Muscle layer of duodenum (tissue), 2 donors: ENCODE results near the gene KIF17.
A peak's percentile ranks its signal among the peaks of the same experiment; 100 is the strongest.

Experiments used
- H3K27ac ChIP-seq: one replicate; pipeline ENCODE4 v1.7.0; 2013; ENCODE audit warnings: mild to moderate bottlenecking, low read length
- H3K27me3 ChIP-seq: one replicate; pipeline ENCODE4 v1.7.0; 2013; ENCODE audit warnings: low read depth, mild to moderate bottlenecking, control low read depth, low read length
- H3K36me3 ChIP-seq, 2 donors: one replicate each; pipeline ENCODE4 v1.7.0; 2013; ENCODE audit warnings: low read length in 2 of 2, control low read depth in 1 of 2, mild to moderate bottlenecking in 1 of 2; ENCODE audit not compliant: insufficient read depth in 2 of 2, control insufficient read depth in 1 of 2
- H3K4me1 ChIP-seq, 2 donors: one replicate each; pipeline ENCODE4 v1.7.0; 2013; ENCODE audit warnings: low read length in 2 of 2, mild to moderate bottlenecking in 2 of 2, control low read depth in 1 of 2, moderate library complexity in 1 of 2; ENCODE audit not compliant: insufficient read depth in 2 of 2, control insufficient read depth in 1 of 2
- H3K4me3 ChIP-seq, 2 donors: one replicate each; pipeline ENCODE4 v1.7.0; 2013; ENCODE audit warnings: low read length in 2 of 2, low read depth in 1 of 2, mild to moderate bottlenecking in 1 of 2
- H3K9me3 ChIP-seq, 2 donors: one replicate each; pipeline ENCODE4 v1.7.0; 2013; ENCODE audit warnings: low read length in 2 of 2, control low read depth in 1 of 2, mild to moderate bottlenecking in 1 of 2; ENCODE audit not compliant: control insufficient read depth in 1 of 2
- donor health status: healthy.

The KIF17 gene

DNA sequence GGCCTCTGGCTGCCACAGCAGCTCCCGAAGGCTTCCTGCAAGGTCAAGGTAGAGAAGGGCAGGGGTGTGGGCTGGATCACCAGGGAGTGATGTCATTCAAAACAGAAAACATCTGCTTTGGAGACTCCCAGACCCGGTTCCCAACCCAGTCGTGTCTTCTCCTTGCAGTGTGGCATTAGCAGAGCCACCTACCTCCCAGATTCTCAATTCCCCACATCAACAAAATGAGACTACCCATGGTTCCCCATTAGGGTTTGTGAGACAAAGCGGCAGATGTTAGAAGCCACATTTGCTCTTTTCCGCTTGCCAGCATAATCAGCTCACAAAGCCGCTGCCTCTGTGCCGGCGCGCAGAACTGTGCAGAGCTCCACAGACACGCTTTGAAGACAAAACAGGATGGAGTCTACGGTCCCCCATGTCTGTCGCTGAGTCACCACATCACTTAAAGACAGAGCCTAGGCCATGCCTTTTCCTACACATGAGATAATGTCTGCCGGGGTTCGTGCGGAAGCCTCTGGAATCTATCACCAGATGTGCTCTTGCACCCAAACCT, 12.5 kb downstream of the KIF17 start:
- Histone ChIP-seq H3K27ac (no peak overlapping the region), H3K4me3 (no peak overlapping the region), H3K4me1 (no peaks in the 10 kb centered on the region), H3K27me3 (peaks cover 2% of the 10 kb centered on the region), H3K36me3 (no peaks in the 10 kb centered on the region), H3K9me3 (no peaks in the 10 kb centered on the region)

DNA sequence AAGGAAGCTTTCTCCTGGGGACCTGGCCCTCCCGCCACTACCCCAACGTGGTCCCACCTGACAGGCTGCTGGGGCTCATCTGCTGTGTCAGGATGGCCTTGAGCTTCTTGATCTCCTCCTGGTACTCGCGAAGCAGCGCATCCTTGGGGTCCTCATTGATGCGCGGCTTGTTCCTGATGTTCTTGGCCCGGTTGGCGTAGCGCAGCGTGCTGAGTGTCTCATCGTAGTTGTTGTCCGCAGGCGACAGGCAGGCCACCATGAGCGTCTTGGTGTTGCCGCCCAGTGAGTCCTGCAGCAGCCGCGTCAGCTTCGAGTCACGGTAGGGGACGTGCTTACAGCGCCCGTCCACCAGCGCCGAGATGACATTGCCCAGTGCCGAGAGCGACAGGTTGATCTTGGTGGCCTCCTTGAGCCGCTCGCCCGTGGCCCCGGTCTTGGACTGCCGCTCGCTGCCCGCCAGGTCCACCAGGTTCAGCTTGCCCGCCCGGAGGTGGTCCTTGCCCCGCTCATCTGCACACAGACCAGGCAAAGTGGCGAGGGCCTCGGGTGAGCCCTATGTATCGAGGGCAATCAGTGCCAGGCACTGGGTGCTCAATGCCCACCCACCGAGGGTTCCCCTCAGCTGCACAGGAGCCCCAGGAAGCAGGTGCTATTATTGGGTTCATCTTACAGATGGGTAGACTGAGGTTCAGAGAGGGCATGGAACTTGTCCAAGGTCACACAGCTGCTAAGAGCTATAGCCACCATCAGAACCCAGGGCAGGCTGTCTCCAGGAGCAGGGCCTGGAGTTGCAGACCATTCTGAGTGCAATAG, 13.2 kb downstream of the KIF17 start:
- Histone ChIP-seq H3K4me3 (no peak overlapping the region), H3K4me1 (no peaks in the 10 kb centered on the region), H3K36me3 (no peaks in the 10 kb centered on the region), H3K27me3 (no peaks in the 10 kb centered on the region), H3K27ac (no peak overlapping the region), H3K9me3 (no peaks in the 10 kb centered on the region)

DNA sequence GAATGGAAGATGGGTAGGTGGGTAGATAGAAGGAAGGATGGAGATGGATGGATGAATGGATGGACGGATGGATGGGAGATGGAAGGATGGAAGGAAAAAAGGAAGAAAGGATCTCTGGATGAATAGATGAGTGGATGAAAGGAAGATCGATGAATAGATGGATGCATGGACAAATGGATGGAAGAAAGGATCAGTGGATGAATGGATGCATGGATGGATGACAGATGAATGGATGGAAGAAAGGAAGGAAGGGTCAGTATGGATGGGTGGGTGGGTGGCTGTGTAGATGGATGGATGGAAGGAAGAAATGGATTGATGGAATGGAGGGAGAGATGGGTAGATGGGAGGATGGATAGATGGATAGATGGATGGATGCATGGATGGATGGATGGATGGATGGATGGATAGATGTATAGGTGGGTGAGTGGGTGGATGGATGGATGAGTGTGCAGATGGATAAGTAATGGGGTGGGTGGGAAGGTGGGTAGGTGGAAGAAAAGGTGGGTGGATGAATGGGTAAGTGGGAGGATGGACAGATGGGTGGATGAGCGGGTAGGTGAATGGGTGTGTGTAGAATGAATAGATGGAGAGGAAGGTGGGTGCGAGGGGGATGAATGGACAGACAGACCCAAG, 14.6 kb downstream of the KIF17 start:
- H3K4me1 ChIP-seq = peaks cover 0 to 3% of the 10 kb centered on the region in 2 donors
- no peaks in the 10 kb centered on the region for H3K9me3 ChIP-seq
- no peaks in the 10 kb centered on the region for H3K27me3 ChIP-seq
- H3K36me3 ChIP-seq = no peaks in the 10 kb centered on the region
- no peak overlapping the region for H3K4me3 ChIP-seq
- H3K27ac ChIP-seq = no peak overlapping the region

DNA sequence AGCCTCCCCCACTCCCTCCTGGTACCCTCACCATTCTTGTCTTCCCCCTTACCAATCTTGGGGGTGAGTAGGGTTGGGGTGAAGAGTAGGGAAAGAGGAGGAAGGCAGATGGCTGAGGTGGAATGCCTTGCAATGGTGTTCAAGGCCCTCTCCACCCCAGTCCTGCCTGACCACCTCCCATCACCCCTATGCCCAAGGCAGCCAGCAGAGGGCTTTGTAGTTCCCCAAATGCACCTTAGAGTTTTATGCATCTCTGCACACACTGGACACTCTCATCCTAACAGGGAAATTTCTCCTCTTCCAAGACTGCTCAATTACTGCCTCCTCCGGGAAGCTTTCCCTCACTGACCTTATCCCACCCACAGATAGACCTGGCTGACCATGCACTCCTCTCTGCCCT, 15.4 kb downstream of the KIF17 start:
- Histone ChIP-seq H3K27ac (no peak overlapping the region), H3K9me3 (no peaks in the 10 kb centered on the region), H3K36me3 (no peaks in the 10 kb centered on the region), H3K4me1 (peaks cover 0 to 8% of the 10 kb centered on the region in 2 donors), H3K27me3 (no peaks in the 10 kb centered on the region), H3K4me3 (no peak overlapping the region)

DNA sequence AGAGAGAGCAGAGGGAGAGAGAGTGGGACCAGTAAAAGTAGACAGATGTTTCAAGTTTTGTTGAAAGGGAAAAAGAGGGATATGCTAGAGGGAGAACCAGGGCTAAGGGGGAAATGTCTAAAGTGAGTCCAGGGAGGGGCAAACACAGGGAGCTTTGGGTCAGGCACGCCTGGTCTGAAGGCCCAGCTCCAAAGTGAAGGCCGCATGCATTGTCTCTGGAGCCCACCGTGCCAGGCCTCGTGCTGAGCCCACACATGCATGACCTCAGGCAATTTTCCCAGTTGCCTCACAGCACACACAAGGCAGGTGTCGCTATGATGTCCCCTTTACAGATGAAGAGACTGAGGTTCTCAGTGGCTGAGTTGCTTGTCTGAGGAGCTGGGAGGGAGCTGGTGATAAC, 16.0 kb downstream of the KIF17 start:
- Histone ChIP-seq H3K36me3 (no peaks in the 10 kb centered on the region), H3K27ac (no peak overlapping the region), H3K4me1 (peaks cover 0 to 9% of the 10 kb centered on the region in 2 donors), H3K9me3 (no peaks in the 10 kb centered on the region), H3K27me3 (no peaks in the 10 kb centered on the region), H3K4me3 (no peak overlapping the region)

DNA sequence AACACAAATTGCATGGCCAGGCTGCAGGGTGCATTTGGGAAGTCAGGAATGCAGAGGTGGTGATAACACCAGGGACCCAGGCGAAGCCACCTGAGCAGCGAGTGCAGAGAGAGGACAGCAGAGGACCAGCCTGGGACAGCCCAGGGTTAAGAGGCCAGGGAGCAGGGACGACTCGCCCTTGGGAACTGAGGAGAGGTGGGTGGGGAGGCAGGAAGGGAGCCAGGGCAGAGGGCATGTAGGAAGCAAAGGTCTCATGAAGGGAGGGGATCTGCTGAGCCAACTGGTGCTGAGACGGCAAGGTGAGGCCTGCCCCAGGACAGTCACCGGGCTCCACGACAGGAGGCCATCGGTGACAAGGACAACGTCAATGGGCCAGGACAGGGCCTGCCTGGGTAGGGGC, 16.4 kb downstream of the KIF17 start:
- H3K4me3 ChIP-seq = no peak overlapping the region
- no peaks in the 10 kb centered on the region for H3K9me3 ChIP-seq
- H3K36me3 ChIP-seq = no peaks in the 10 kb centered on the region
- H3K4me1 ChIP-seq = peaks cover 0 to 9% of the 10 kb centered on the region in 2 donors
- no peaks in the 10 kb centered on the region for H3K27me3 ChIP-seq
- H3K27ac ChIP-seq = no peak overlapping the region

DNA sequence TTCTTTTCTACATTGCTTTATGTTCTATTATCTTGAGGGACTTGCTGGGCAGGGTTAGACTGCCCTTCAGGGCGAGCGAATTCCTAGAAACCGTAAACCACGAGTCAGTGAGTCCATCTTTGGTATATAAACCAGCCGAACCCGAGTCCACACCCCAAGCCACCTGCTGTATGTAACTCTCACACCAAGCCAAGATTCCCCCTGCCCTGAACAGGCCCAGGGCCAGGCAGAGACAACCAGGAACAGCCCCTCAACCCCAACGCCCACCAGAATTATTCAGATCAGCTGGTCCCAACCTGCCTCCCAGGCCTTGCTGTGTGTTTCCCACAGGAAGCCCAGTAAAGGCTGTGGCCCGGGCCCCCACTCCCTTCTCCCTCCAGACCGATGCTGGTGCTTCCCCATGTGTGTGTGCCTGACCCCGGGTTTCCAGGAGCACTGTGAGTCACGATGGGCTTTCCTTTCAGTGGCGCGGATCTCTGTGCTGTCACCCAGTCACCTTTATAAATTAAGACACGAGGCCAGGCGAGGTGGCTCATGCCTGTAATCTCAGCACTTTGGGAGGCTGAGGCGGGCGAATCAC, 17.1 kb downstream of the KIF17 start:
- Histone ChIP-seq H3K27me3 (no peaks in the 10 kb centered on the region), H3K9me3 (no peaks in the 10 kb centered on the region), H3K4me1 (peaks cover 0 to 12% of the 10 kb centered on the region in 2 donors), H3K36me3 (no peaks in the 10 kb centered on the region), H3K4me3 (no peak overlapping the region), H3K27ac (no peak overlapping the region)

DNA sequence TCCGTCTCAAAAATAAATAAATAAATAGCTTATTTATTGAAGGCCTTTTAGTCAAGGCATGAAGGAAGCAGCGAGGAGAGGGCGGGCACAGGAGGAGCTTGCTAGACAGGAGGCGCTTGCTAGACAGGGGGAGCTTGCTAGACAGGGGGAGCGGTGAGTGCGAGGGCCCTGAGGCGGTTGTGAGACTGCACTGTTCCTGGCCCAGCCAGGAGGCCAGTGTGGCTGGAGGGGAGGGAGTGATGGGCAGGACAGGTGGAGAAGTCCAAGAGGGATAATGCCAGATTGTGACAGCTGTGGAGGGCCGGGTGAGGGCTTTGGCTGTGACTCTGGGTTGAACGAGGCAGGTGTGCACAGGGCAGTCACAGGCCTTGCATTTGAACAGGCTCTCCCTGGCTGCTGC, 18.2 kb downstream of the KIF17 start:
- Histone ChIP-seq H3K27me3 (no peaks in the 10 kb centered on the region), H3K9me3 (no peaks in the 10 kb centered on the region), H3K4me1 (peaks cover 0 to 12% of the 10 kb centered on the region in 2 donors), H3K36me3 (no peaks in the 10 kb centered on the region), H3K27ac (no peak overlapping the region), H3K4me3 (no peak overlapping the region)

DNA sequence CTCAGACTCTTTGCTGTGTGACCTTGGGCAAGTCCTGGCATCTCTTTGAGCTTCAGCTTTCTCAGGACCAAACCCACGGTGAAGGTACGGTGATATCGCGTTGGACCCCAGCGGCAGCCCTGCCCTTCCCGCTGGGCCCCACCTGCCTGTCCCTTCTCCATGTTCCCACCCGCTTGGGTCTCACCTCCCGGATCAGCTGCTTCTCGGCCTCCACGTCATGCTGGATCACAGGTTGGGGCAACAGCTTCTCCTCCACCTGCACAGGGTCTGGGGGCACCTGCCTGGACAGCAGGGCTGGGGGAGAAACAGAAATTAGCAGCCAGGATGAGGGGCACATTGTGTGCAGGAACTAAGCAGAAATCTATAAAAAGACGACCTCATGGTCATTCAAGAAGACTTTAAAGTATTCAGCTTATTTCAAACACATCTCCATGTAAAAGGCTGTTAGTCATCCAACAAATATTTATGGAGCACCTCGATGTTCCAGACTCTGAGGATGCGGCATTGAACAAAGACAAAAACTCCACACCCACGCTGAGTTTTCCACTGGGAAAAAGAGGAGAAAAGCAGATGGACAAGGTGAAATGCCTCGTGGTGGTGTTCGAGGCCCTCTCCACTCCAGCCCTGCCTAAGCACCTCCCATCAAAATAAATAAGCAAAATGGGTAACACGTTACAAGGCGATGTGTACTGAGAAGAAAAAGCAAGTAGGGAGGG, 19.5 kb downstream of the KIF17 start:
- no peaks in the 10 kb centered on the region for H3K9me3 ChIP-seq
- no peaks in the 10 kb centered on the region for H3K36me3 ChIP-seq
- H3K4me3 ChIP-seq = no peak overlapping the region
- peaks cover 0 to 12% of the 10 kb centered on the region in 2 donors for H3K4me1 ChIP-seq
- no peaks in the 10 kb centered on the region for H3K27me3 ChIP-seq
- no peak overlapping the region for H3K27ac ChIP-seq

DNA sequence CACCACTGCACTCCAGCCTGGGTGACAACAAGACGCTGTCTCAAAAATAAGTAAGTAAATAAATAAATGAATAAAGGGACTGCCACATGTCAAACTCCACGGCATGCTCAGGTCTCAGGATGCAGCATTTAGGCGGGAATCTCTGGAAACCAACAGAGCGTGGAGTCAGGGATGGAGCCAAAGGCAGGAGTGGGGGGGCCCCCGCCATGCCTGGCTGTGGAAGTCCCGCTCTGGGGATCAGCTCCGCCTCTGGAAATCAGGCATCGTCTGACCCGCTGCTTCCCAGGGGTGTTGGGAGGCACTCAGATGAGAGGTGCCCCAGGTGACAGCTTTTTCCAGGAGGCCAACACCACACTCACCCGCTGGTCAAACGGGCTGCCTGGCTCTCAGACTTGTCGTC, 20.2 kb downstream of the KIF17 start:
- Histone ChIP-seq H3K27ac (no peak overlapping the region), H3K9me3 (no peaks in the 10 kb centered on the region), H3K4me3 (peak overlapping the region in 1 of 2 donors; percentile 57), H3K4me1 (peaks cover 0 to 12% of the 10 kb centered on the region in 2 donors), H3K27me3 (no peaks in the 10 kb centered on the region), H3K36me3 (no peaks in the 10 kb centered on the region)
